ENCODE measurements around the gene AQP12A. TPM values are rescaled to one million over a fixed set of nuclear protein-coding genes. Genes with fewer than 3 reads are reported as not detected.

AQP12A gene
- total and polyA plus RNA-seq, 9 of the 15 experiments (the other 6 are each of a cell fraction or from before 2014, with no cell fraction given): not detected

- no peak overlapping the region for H3K27ac ChIP-seq (ENCODE audit: extremely low read depth, low read depth, low read length)
- no peaks in the 10 kb centered on the region for H4K20me1 ChIP-seq (replicated peaks; ENCODE audit: control insufficient read depth, insufficient read depth, low read length)
- intact Hi-C loops (cut with micrococcal nuclease) (no loop called here), in situ Hi-C loops (cut with MboI) (no loop called here)
- CTCF ChIA-PET (ENCODE audit: low intra/inter-chr PET ratio): no interaction called here
- DNase-seq (ENCODE audit: extremely low read depth in 1 of 4, low spot score in 3 of 4) (peak in 1 of 4 experiments; percentile 1), ATAC-seq (no peak), FAIRE-seq (no peak)
- H3K4me3 ChIP-seq: no peak overlapping the region
- POLR2A ChIA-PET: no interaction called here
- H3K27me3 ChIP-seq (ENCODE audit: control insufficient read depth in 2 of 2, insufficient read depth in 2 of 2, low read length in 2 of 2): peaks cover 7 to 55% of the 10 kb centered on the region in 2 experiments; a peak in 4 of 5 replicates
- H2AFZ ChIP-seq (ENCODE audit: low read depth, low read length): no peak overlapping the region
- H3K9me3 ChIP-seq (replicated peaks; ENCODE audit: control insufficient read depth, insufficient read depth, low read depth, low read length): no peaks in the 10 kb centered on the region
- H3K79me2 ChIP-seq (ENCODE audit: control insufficient read depth, insufficient read depth, low read length): no peaks in the 10 kb centered on the region
- no peak overlapping the region for H3K4me2 ChIP-seq (ENCODE audit: insufficient read depth, low read length)
- no peak overlapping the region for H3K9ac ChIP-seq (ENCODE audit: insufficient read depth in 1 of 2, low read depth in 2 of 2, low read length in 2 of 2)
- H3K9me1 ChIP-seq (ENCODE audit: control insufficient read depth, insufficient read depth, low read length): no peaks in the 10 kb centered on the region
- H3K4me1 ChIP-seq (replicated peaks in 1 of 2; ENCODE audit: control insufficient read depth in 2 of 2, insufficient read depth in 2 of 2, low read length in 2 of 2): peaks cover 0 to 7% of the 10 kb centered on the region in 2 experiments; a peak in 1 of 5 replicates
- no peaks in the 10 kb centered on the region for H3K36me3 ChIP-seq (ENCODE audit: control insufficient read depth, insufficient read depth, low read length)
- no TSS peak for BruUV-seq (replicated peaks)
- TF ChIP-seq CXXC5 (CRISPR knock-in tag; IDR thresholded peaks at IDR 0.05) (no peak), ZNF239 (CRISPR knock-in tag; IDR thresholded peaks at IDR 0.05) (no peak), CUX1 (CRISPR knock-in tag; IDR thresholded peaks at IDR 0.05) (no peak), ILK (tag; IDR thresholded peaks at IDR 0.05; ENCODE audit: borderline replicate concordance, low read depth) (no peak), SMARCA5 (IDR thresholded peaks at IDR 0.05) (no peak), ZNF518B (CRISPR knock-in tag; IDR thresholded peaks at IDR 0.05) (no peak), ZKSCAN8 (CRISPR knock-in tag; IDR thresholded peaks at IDR 0.05) (no peak), ARHGAP35 (IDR thresholded peaks at IDR 0.05; ENCODE audit: partially characterized antibody) (no peak), ZFP1 (CRISPR knock-in tag; IDR thresholded peaks at IDR 0.05) (no peak), HNRNPUL1 (IDR thresholded peaks at IDR 0.05; ENCODE audit: low read length) (no peak), ZBTB12 (CRISPR knock-in tag; IDR thresholded peaks at IDR 0.05) (no peak)
- TF ChIP-seq, protein P1, sequence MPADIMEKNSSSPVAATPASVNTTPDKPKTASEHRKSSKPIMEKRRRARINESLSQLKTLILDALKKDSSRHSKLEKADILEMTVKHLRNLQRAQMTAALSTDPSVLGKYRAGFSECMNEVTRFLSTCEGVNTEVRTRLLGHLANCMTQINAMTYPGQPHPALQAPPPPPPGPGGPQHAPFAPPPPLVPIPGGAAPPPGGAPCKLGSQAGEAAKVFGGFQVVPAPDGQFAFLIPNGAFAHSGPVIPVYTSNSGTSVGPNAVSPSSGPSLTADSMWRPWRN (IDR thresholded peaks at IDR 0.05; ENCODE audit: low read depth): no peak
- 0% methylated on average over 6 of the region's 7 CpGs for WGBS (ENCODE audit: insufficient coverage, low coverage, missing lambda C conversion rate)
Observed at GRCh38 chr2:240649331-240649730, 42.3 kb upstream of the AQP12A start.
